Astrocyte (in vitro differentiated cells and primary cell): Measurements from ENCODE around the gene KCNJ3.

ENCODE experiments used
- CTCF ChIP-seq: IDR thresholded peaks from 2 replicates; pipeline ENCODE4 v1.5.1; 2011; ENCODE audit warnings: low read depth, mild to moderate bottlenecking, inconsistent platforms, low read length, moderate library complexity; ENCODE audit not compliant: insufficient read depth
- EZH2 ChIP-seq: IDR thresholded peaks from 2 replicates; pipeline ENCODE4 v1.6.1; 2012; ENCODE audit warnings: mild to moderate bottlenecking, low read length, inconsistent platforms; ENCODE audit not compliant: insufficient read depth

- TF ChIP-seq EZH2, result no peak
- no peak for TF ChIP-seq CTCF
Observed at GRCh38 chr2:154724194-154724797, 25.8 kb downstream of the KCNJ3 start.
